H1 (cell line): ENCODE measurements around the gene FAM120B. TPM values are rescaled to one million over a fixed set of nuclear protein-coding genes. Genes with fewer than 3 reads are reported as not detected.

ENCODE experiments used
- CTCF ChIA-PET: fragments of 300-600 bp; sonication (Branson Sonifier 250); formaldehyde crosslinking; loops from one replicate; lab custom pipeline; 2021; ENCODE audit not compliant: partially characterized antibody; lab: Charles Lee
- POLR2A ChIA-PET: fragments of 300-600 bp; sonication (Branson Sonifier 250); formaldehyde crosslinking; loops from one replicate; lab custom pipeline; 2021; ENCODE audit warnings: inconsistent platforms; ENCODE audit not compliant: partially characterized antibody; lab: Charles Lee
- DNase-seq, 2 experiments: peaks; one replicate each; pipeline versions ENCODE4 v3.0.0 to v3.0.0-alpha.2; 2010 to 2022; ENCODE audit warnings: low spot score in 2 of 2, low read depth in 1 of 2, mixed read lengths in 1 of 2
- FAIRE-seq: peaks from 2 replicates; lab custom pipeline; 2011; peaks lifted over from hg19 to GRCh38; lab: Jason Lieb, UNC
- H2AFZ ChIP-seq: 2 replicates; pipeline ENCODE4 v1.8.1; 2012; ENCODE audit warnings: low read length, inconsistent platforms
- H2AK5ac ChIP-seq: 2 replicates; pipeline ENCODE4 v1.6.1; 2013; ENCODE audit warnings: low read depth, low read length
- H2BK120ac ChIP-seq: replicated peaks from 2 replicates; pipeline ENCODE3; 2013; ENCODE audit warnings: low read depth, low read length, inconsistent platforms
- H2BK12ac ChIP-seq: 2 replicates; pipeline ENCODE4 v1.6.1; 2013; ENCODE audit warnings: low read depth, low read length
- H2BK15ac ChIP-seq: 2 replicates; pipeline ENCODE4 v1.6.1; 2013; ENCODE audit warnings: low read length
- H2BK20ac ChIP-seq: 2 replicates; pipeline ENCODE4 v1.6.1; 2013; ENCODE audit warnings: low read length
- H2BK5ac ChIP-seq: 2 replicates; pipeline ENCODE4 v1.6.1; 2013; ENCODE audit warnings: low read depth, low read length
- H3K14ac ChIP-seq: 2 replicates; pipeline ENCODE4 v1.6.1; 2013; ENCODE audit warnings: inconsistent platforms; ENCODE audit not compliant: insufficient read length
- H3K18ac ChIP-seq: 2 replicates; pipeline ENCODE4 v1.6.1; 2013; ENCODE audit warnings: low read length; ENCODE audit errors: extremely low read depth
- H3K23ac ChIP-seq: 2 replicates; pipeline ENCODE4 v1.6.1; 2013; ENCODE audit warnings: inconsistent platforms; ENCODE audit not compliant: insufficient read length
- H3K23me2 ChIP-seq: 2 replicates; pipeline ENCODE4 v1.6.1; 2013; ENCODE audit warnings: low read depth, low read length
- H3K27ac ChIP-seq: 2 replicates; pipeline ENCODE4 v1.6.1; 2011; ENCODE audit warnings: low read depth, low read length, inconsistent platforms
- H3K27me3 ChIP-seq, 4 experiments: replicated peaks in 1 of 4; 1 replicate in 1 of 4; 2 replicates in 3 of 4; pipeline versions ENCODE4 v1.6.1 to v1.8.1; 2011 to 2013; ENCODE audit warnings: low read length in 3 of 4, mild to moderate bottlenecking in 3 of 4, inconsistent platforms in 2 of 4, mixed read lengths in 2 of 4, moderate library complexity in 1 of 4; ENCODE audit not compliant: control insufficient read depth in 3 of 4, insufficient read depth in 3 of 4; ENCODE audit errors: extremely low read depth in 1 of 4
- H3K36me3 ChIP-seq, 4 experiments: 2 replicates each; pipeline versions ENCODE4 v1.6.1 to v1.8.1; 2011 to 2013; ENCODE audit warnings: mild to moderate bottlenecking in 4 of 4, low read length in 3 of 4, moderate library complexity in 2 of 4, control low read depth in 1 of 4, inconsistent platforms in 1 of 4; ENCODE audit not compliant: insufficient read depth in 4 of 4, control insufficient read depth in 2 of 4
- H3K4ac ChIP-seq: replicated peaks from 2 replicates; pipeline ENCODE3; 2013; ENCODE audit warnings: low read length, low read depth, mixed read lengths, inconsistent platforms; ENCODE audit not compliant: insufficient read length
- H3K4me1 ChIP-seq, 4 experiments: replicated peaks in 1 of 4; 1 replicate in 1 of 4; 2 replicates in 3 of 4; pipeline versions ENCODE4 v1.6.1 to v1.8.1; 2011 to 2013; ENCODE audit warnings: low read length in 3 of 4, inconsistent platforms in 2 of 4, mixed read lengths in 1 of 4; ENCODE audit not compliant: insufficient read depth in 4 of 4, control insufficient read depth in 3 of 4
- H3K4me2 ChIP-seq, 2 experiments: 2 replicates each; pipeline versions ENCODE4 v1.6.1 to v1.8.1; 2011 to 2013; ENCODE audit warnings: low read depth in 2 of 2, low read length in 2 of 2, control low read depth in 1 of 2, inconsistent platforms in 1 of 2, mild to moderate bottlenecking in 1 of 2; ENCODE audit not compliant: insufficient read depth in 1 of 2
- H3K4me3 ChIP-seq, 4 experiments: fragments of 200-600, 300-600 bp in 1 of 4; sonication (generic), shearing (Covaris generic), sonication (Bioruptor Twin) in 1 of 4; 2 replicates each; pipeline versions ENCODE4 v1.5.1 to v1.8.1; 2011 to 2016; ENCODE audit warnings: low read length in 4 of 4, low read depth in 3 of 4, control low read depth in 2 of 4, inconsistent platforms in 2 of 4, mild to moderate bottlenecking in 2 of 4, mixed read lengths in 1 of 4, moderate library complexity in 1 of 4; ENCODE audit not compliant: insufficient read depth in 2 of 4; ENCODE audit errors: extremely low read depth in 1 of 4
- H3K56ac ChIP-seq: replicated peaks from 2 replicates; pipeline ENCODE3; 2013; ENCODE audit warnings: low read depth, mild to moderate bottlenecking, mixed read lengths, low read length, inconsistent platforms; ENCODE audit not compliant: insufficient read length
- H3K79me1 ChIP-seq: 2 replicates; pipeline ENCODE4 v1.6.1; 2013; ENCODE audit warnings: low read depth, low read length, control low read depth
- H3K79me2 ChIP-seq, 2 experiments: 2 replicates each; pipeline versions ENCODE4 v1.6.1 to v1.8.1; 2012 to 2013; ENCODE audit warnings: low read length in 2 of 2, mild to moderate bottlenecking in 2 of 2, inconsistent platforms in 1 of 2; ENCODE audit not compliant: insufficient read depth in 2 of 2, control insufficient read depth in 1 of 2
- H3K9ac ChIP-seq, 4 experiments: replicated peaks in 1 of 4; 1 replicate in 1 of 4; 2 replicates in 3 of 4; pipeline versions ENCODE4 v1.6.1 to v1.8.1; 2011 to 2013; ENCODE audit warnings: low read depth in 3 of 4, low read length in 3 of 4, control low read depth in 2 of 4, mild to moderate bottlenecking in 2 of 4, moderate library complexity in 2 of 4, inconsistent platforms in 1 of 4; ENCODE audit errors: extremely low read depth in 1 of 4
- H3K9me3 ChIP-seq, 2 experiments: 2 replicates each; pipeline versions ENCODE4 v1.6.1 to v1.8.1; 2012 to 2013; ENCODE audit warnings: mild to moderate bottlenecking in 2 of 2, moderate library complexity in 2 of 2, control low read depth in 1 of 2, inconsistent platforms in 1 of 2, low read depth in 1 of 2, low read length in 1 of 2, mixed read lengths in 1 of 2; ENCODE audit not compliant: insufficient read depth in 2 of 2
- H4K20me1 ChIP-seq, 2 experiments: replicated peaks in 1 of 2; 2 replicates each; pipeline versions ENCODE3 to v1.8.1; 2011 to 2013; ENCODE audit warnings: inconsistent platforms in 2 of 2, low read length in 2 of 2, mild to moderate bottlenecking in 1 of 2; ENCODE audit not compliant: insufficient read depth in 2 of 2, control insufficient read depth in 1 of 2
- H4K5ac ChIP-seq: 2 replicates; pipeline ENCODE4 v1.6.1; 2013; ENCODE audit warnings: low read length, low read depth, mixed read lengths, inconsistent platforms; ENCODE audit not compliant: insufficient read length
- H4K8ac ChIP-seq: 2 replicates; pipeline ENCODE4 v1.8.0; 2013; ENCODE audit warnings: mild to moderate bottlenecking, moderate library complexity, low read length, inconsistent platforms; ENCODE audit not compliant: insufficient read depth; ENCODE audit errors: extremely low read depth
- H4K91ac ChIP-seq: replicated peaks from 2 replicates; pipeline ENCODE3; 2013; ENCODE audit warnings: low read length, mixed read lengths, inconsistent platforms; ENCODE audit not compliant: insufficient read length
- BCL11A ChIP-seq, 2 experiments: IDR thresholded peaks; one replicate each; pipeline ENCODE4 v1.6.1; 2011; ENCODE audit warnings: low read depth in 2 of 2, low read length in 2 of 2, mild to moderate bottlenecking in 2 of 2
- CBX5 ChIP-seq: fragments of 300-800, 300-1000 bp; sonication (generic); IDR thresholded peaks from 2 replicates; pipeline ENCODE4 v1.7.1; 2016; ENCODE audit warnings: antibody characterized with exemption, low read length, low read depth
- CBX8 ChIP-seq: fragments of 300-800, 300-1000 bp; sonication (generic); IDR thresholded peaks from 2 replicates; pipeline ENCODE4 v1.7.1; 2016; ENCODE audit warnings: low read depth, low read length, borderline replicate concordance
- CREB1 ChIP-seq: IDR thresholded peaks from 2 replicates; pipeline ENCODE4 v1.6.1; 2012; ENCODE audit warnings: inconsistent platforms
- E2F6 ChIP-seq: IDR thresholded peaks from 2 replicates; pipeline ENCODE4 v1.6.1; 2012; ENCODE audit warnings: inconsistent platforms
- EZH2 ChIP-seq: fragments of 200-600 bp; sonication (generic); IDR thresholded peaks from 2 replicates; pipeline ENCODE4 v1.7.1; 2012; ENCODE audit warnings: low read depth, mild to moderate bottlenecking, moderate library complexity, low read length, inconsistent platforms; ENCODE audit not compliant: severe bottlenecking
- GABPA ChIP-seq: IDR thresholded peaks from 2 replicates; pipeline ENCODE4 v1.6.1; 2011; ENCODE audit warnings: mild to moderate bottlenecking, low read length, moderate library complexity, borderline replicate concordance; ENCODE audit not compliant: insufficient read depth
- JUN ChIP-seq: IDR thresholded peaks from 2 replicates; pipeline ENCODE4 v1.6.1; 2011; ENCODE audit warnings: low read depth, mild to moderate bottlenecking, improper control_type of control experiment, low read length
- JUND ChIP-seq: IDR thresholded peaks from 2 replicates; pipeline ENCODE4 v1.6.1; 2011; ENCODE audit warnings: mild to moderate bottlenecking, improper control_type of control experiment, low read length
- MAX ChIP-seq: IDR thresholded peaks from 2 replicates; pipeline ENCODE4 v1.6.1; 2012; ENCODE audit warnings: inconsistent platforms
- RNF2 ChIP-seq: fragments of 200-900, 300-1000 bp; sonication (generic); IDR thresholded peaks from 2 replicates; pipeline ENCODE4 v1.7.1; 2016; ENCODE audit warnings: borderline replicate concordance, low read depth, mild to moderate bottlenecking, antibody characterized with exemption, low read length; ENCODE audit not compliant: poor library complexity, severe bottlenecking; ENCODE audit errors: missing control alignments
- SP1 ChIP-seq: IDR thresholded peaks from 2 replicates; pipeline ENCODE4 v1.6.1; 2011; ENCODE audit warnings: low read depth, low read length
- TAF7 ChIP-seq: optimal IDR thresholded peaks from 2 replicates; pipeline ENCODE3; 2011; ENCODE audit warnings: low read depth, mild to moderate bottlenecking, inconsistent platforms, low read length, moderate library complexity, borderline replicate concordance
- TCF12 ChIP-seq: IDR thresholded peaks from 2 replicates; pipeline ENCODE4 v1.6.1; 2011; ENCODE audit warnings: low read depth, mild to moderate bottlenecking, low read length
- WGBS, 2 experiments: shearing (Covaris generic) in 1 of 2; methylation state at CpG; one replicate each; pipeline versions ENCODE4 v1.1.6 to v1.1.7; 2013 to 2015; ENCODE audit warnings: low lambda C conversion rate in 2 of 2, mixed read lengths in 2 of 2, inconsistent platforms in 1 of 2, low coverage in 1 of 2, missing lambda C conversion rate in 1 of 2; ENCODE audit not compliant: insufficient replicate concordance in 2 of 2, insufficient coverage in 1 of 2, insufficient read length in 1 of 2; ENCODE audit errors: extremely low coverage in 1 of 2, missing lambda C conversion rate in 1 of 2; 5-methylcytosine and 5-hydroxymethylcytosine counted together
- polyA plus RNA-seq, 7 experiments: library from polyadenylated mRNA; depleted of rRNA in 3 of 7; stranded (reverse) in 5 of 7; unstranded in 2 of 7; fragments of >200 nt in 5 of 7; fragments of 200-250 nt in 2 of 7; gene quantifications; 1 replicate in 5 of 7; 2 replicates in 1 of 7; 4 replicates in 1 of 7; pipeline versions ENCODE4 v1.2.1 to v1.2.3, GENCODE V29; 2011 to 2013; ENCODE audit warnings: missing spikeins in 2 of 7, mixed read lengths in 2 of 7
- total RNA-seq: library from RNA; stranded (reverse); fragmentation: NEBNext Ultra II Directional; extraction: Animal tissue kit (Norgen Biotek cat#: 25700); gene quantifications from 2 replicates; pipeline ENCODE4 v1.2.1, GENCODE V29; 2021

The FAM120B gene
- total and polyA plus RNA-seq, 2 of the 8 experiments (the other 6 are each of a cell fraction or from before 2014, with no cell fraction given): 5.1 to 12.5 TPM

GRCh38 chr6:170435766-170436165 is 129.2 kb downstream of the FAM120B start:
- no peak overlapping the region for H3K4me3 ChIP-seq
- no peaks in the 10 kb centered on the region for H3K23me2 ChIP-seq
- H3K23ac ChIP-seq: no peak overlapping the region
- ChIA-PET CTCF (no interaction called here), POLR2A (no interaction called here)
- no peak overlapping the region for H2BK5ac ChIP-seq
- H3K27ac ChIP-seq: no peak overlapping the region
- H4K8ac ChIP-seq: no peak overlapping the region
- H3K36me3 ChIP-seq: no peaks in the 10 kb centered on the region
- no peak overlapping the region for H2BK120ac ChIP-seq
- DNase-seq (no peak), FAIRE-seq (no peak)
- no peaks in the 10 kb centered on the region for H3K79me1 ChIP-seq
- no peak overlapping the region for H3K18ac ChIP-seq
- H2AFZ ChIP-seq: no peak overlapping the region
- H3K56ac ChIP-seq: no peak overlapping the region
- H3K79me2 ChIP-seq: no peaks in the 10 kb centered on the region
- H2BK12ac ChIP-seq: no peak overlapping the region
- no peak overlapping the region for H4K5ac ChIP-seq
- no peak overlapping the region for H3K14ac ChIP-seq
- H3K27me3 ChIP-seq: no peaks in the 10 kb centered on the region
- no peak overlapping the region for H2BK20ac ChIP-seq
- H4K91ac ChIP-seq: no peak overlapping the region
- no peak overlapping the region for H2AK5ac ChIP-seq
- H3K9me3 ChIP-seq: no peaks in the 10 kb centered on the region
- H4K20me1 ChIP-seq: no peaks in the 10 kb centered on the region
- H3K9ac ChIP-seq: no peak overlapping the region
- H2BK15ac ChIP-seq: no peak overlapping the region
- H3K4ac ChIP-seq: no peak overlapping the region
- H3K4me2 ChIP-seq: no peak overlapping the region
- peaks cover 0 to 18% (median 9%) of the 10 kb centered on the region in 4 experiments; a peak in 6 of 7 replicates for H3K4me1 ChIP-seq
- WGBS, 2 experiments: 55% methylated on average over 1 of the region's 1 CpG; no CpG with 5 or more reads in 1 of the 2 experiments
- TF ChIP-seq MAX (no peak), JUND (no peak), RNF2 (no peak), CBX8 (no peak), E2F6 (no peak), SP1 (no peak), TAF7 (no peak), EZH2 (no peak), CBX5 (no peak), GABPA (no peak), TCF12 (no peak), JUN (no peak), CREB1 (no peak), BCL11A (IDR thresholded peaks at IDR 0.05; ENCODE audit: low read depth in 2 of 2, low read length in 2 of 2) (no peak)
